ENCODE results near the gene NPHS1. TPM values are rescaled to one million over a fixed set of nuclear protein-coding genes. Genes with fewer than 3 reads are reported as not detected.

NPHS1 gene
- total RNA-seq, 1 donor from 2014 or later: 17.5 TPM

DNA sequence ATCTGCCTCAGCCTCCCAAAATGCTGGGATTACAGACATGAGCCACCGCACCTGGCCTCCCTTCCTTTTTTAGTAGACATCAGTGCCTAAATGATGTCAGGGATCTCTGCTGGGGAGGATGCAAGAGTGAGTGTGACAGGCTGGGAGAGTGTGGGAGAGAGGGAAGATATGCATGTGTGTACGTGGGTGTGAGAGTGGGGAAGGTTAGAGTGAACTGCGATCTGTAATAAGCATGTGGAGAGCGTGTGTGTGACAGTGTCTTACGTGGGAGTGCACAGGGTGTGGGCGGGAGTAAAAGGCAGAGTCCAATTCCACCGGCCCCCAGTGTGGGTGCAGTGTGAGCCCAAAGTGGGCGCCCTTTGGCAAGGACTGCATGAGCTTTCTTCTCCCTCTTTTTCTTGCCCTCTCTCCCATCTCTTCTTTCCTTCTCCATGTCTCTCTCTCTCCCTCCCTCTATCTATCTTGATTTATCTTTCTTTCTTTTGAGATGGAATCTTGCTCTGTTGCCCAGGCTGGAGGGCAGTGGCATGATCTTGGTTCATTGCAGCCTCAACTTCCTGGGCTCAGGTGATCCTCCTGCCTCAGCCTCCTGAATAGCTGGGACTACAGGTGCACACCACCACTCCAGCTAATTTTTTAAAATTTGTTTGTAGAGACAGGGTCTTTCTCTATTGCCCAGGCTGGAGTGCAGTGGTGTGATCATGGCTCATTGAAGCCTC lies 893 bp upstream of the NPHS1 start:
- Mint-ChIP-seq H3K36me3 (ENCODE audit: insufficient read depth) (peaks cover 2% of the 10 kb centered on the region), H3K4me1 (ENCODE audit: low read depth) (peaks cover 37% of the 10 kb centered on the region), H3K27ac (no peak overlapping the region), H3K9me3 (ENCODE audit: low read depth) (no peaks in the 10 kb centered on the region), H3K4me3 (ENCODE audit: low read depth) (no peak overlapping the region), H3K27me3 (peaks cover 23% of the 10 kb centered on the region)
- no peak for DNase-seq (ENCODE audit: low spot score, unreplicated experiment)
- TF ChIP-seq, protein P1, sequence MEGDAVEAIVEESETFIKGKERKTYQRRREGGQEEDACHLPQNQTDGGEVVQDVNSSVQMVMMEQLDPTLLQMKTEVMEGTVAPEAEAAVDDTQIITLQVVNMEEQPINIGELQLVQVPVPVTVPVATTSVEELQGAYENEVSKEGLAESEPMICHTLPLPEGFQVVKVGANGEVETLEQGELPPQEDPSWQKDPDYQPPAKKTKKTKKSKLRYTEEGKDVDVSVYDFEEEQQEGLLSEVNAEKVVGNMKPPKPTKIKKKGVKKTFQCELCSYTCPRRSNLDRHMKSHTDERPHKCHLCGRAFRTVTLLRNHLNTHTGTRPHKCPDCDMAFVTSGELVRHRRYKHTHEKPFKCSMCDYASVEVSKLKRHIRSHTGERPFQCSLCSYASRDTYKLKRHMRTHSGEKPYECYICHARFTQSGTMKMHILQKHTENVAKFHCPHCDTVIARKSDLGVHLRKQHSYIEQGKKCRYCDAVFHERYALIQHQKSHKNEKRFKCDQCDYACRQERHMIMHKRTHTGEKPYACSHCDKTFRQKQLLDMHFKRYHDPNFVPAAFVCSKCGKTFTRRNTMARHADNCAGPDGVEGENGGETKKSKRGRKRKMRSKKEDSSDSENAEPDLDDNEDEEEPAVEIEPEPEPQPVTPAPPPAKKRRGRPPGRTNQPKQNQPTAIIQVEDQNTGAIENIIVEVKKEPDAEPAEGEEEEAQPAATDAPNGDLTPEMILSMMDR (IDR thresholded peaks at IDR 0.05; ENCODE audit: unreplicated experiment): no peak

DNA sequence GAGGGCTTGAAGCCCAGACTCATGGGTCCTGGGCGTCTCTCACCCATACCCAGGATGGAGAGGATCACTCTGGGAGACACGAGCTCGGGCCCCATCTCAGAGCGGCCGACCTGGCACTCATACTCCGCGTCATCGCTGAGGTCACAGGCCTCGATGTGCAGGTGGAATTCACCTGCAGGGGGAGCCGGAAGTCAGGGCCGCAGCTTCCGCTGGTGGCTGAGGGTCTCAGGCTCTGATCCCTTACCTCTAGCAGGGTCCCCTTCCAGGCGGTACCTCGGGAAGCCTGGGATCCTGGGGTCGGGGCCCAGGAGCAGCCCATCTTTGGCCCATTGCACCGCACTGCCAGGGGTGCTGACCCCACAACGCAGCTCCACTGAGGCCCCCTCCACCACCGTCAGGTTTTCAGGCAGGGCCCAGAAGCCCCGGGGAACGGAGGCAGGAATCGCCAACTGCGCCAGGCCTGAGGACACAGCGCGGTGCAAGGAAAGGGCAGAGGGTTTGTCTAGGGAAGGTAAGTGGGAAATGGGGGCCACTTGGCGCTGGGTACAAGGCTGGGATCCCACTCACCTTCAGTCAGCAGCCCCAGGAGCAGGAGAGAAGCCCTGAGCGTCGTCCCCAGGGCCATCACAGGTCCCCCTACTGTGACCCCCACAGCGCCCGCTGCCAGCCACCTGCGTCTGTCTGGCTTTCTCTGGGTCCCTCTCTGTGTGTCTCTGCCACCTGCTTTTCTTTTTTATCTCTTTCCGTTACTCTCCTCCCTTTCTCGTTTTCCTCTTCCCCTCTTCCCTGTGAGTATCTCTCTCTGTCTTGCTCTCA lies 883 bp downstream of the NPHS1 start:
- Mint-ChIP-seq H3K27me3 (peaks cover 24% of the 10 kb centered on the region), H3K9me3 (ENCODE audit: low read depth) (no peaks in the 10 kb centered on the region), H3K4me3 (ENCODE audit: low read depth) (peak overlapping the region; percentile 33), H3K36me3 (ENCODE audit: insufficient read depth) (no peaks in the 10 kb centered on the region), H3K27ac (peak overlapping the region; percentile 47), H3K4me1 (ENCODE audit: low read depth) (peaks cover 32% of the 10 kb centered on the region)
- DNase-seq (ENCODE audit: low spot score, unreplicated experiment): no peak
- TF ChIP-seq, protein P1 (IDR thresholded peaks at IDR 0.05; ENCODE audit: unreplicated experiment): peak; percentile 62

DNA sequence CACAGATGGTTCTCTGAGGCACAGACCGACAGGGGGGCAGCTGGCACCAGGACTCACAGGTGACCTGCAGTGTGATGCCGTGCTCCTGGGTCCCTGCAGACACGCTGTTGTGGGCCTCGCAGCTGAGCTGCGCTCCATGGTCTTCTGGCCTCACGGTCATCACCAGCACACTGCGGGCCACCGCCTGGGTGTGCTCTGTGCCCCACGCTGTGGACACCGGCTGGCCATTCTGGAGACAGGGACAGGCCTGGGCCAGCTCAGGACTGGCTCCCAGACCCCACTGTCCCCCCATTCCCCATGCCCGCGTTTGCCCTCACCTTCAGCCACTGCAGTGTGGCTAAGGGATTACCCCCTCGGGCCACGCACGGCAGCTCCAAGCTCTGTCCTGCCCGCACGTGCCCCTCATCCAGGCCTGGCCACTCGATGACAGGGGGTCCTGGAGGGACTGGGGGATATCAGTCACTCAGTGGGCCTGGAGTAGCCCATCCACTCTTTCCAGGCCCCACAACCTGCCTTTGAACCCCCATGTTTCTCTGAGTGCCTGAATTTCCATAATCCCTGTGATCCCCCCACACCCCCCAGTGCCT lies 3.3 kb downstream of the NPHS1 start:
- TF ChIP-seq, protein P1 (IDR thresholded peaks at IDR 0.05; ENCODE audit: unreplicated experiment): no peak
- H3K27me3 Mint-ChIP-seq: peaks cover 40% of the 10 kb centered on the region
- no peaks in the 10 kb centered on the region for H3K36me3 Mint-ChIP-seq (ENCODE audit: insufficient read depth)
- no peak for DNase-seq (ENCODE audit: low spot score, unreplicated experiment)
- peaks cover 32% of the 10 kb centered on the region for H3K4me1 Mint-ChIP-seq (ENCODE audit: low read depth)
- H3K27ac Mint-ChIP-seq: no peak overlapping the region
- H3K4me3 Mint-ChIP-seq (ENCODE audit: low read depth): no peak overlapping the region
- no peaks in the 10 kb centered on the region for H3K9me3 Mint-ChIP-seq (ENCODE audit: low read depth)

DNA sequence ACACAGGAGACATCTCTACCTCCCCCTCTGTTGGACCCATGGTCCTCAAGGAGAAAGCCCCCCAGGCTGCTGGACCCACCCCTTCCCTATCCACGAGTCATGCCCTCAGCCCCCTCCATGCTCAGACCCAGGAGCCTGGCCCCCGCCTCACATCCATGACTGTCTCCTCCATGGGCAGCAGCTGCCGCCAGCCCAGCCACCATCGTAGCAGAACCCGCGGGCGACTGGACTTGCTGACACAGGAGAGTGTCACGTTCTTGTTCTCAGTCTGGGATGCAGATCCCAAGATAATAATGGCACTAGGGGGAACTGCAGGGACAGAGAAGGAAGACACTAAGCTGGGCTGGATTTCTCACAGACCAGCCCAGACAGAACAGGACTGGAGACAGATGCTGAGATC lies 3.8 kb downstream of the NPHS1 start:
- Mint-ChIP-seq H3K9me3 (ENCODE audit: low read depth) (no peaks in the 10 kb centered on the region), H3K27me3 (peaks cover 45% of the 10 kb centered on the region), H3K4me1 (ENCODE audit: low read depth) (peaks cover 32% of the 10 kb centered on the region), H3K36me3 (ENCODE audit: insufficient read depth) (no peaks in the 10 kb centered on the region), H3K27ac (no peak overlapping the region), H3K4me3 (ENCODE audit: low read depth) (no peak overlapping the region)
- no peak for DNase-seq (ENCODE audit: low spot score, unreplicated experiment)
- TF ChIP-seq, protein P1 (IDR thresholded peaks at IDR 0.05; ENCODE audit: unreplicated experiment): no peak

DNA sequence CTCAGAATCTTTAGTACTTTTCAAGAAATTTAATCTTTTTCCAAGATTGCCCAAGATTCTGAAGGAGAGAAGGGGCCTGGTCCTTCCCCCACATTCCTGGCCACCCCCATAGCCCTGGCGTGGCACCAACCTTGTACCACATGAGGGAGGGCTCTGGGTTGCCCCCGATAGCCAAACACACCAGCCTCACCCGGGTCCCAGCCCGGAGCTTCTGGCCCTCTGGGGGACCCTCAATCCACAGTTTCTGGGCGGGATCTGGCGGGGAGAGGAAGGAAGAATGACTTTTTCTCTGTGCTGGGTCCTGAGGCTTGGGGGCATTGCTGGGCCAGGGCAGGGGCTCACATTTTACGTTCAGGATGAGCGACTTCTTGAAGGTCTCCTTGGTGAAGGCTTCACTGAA lies 4.4 kb downstream of the NPHS1 start:
- Mint-ChIP-seq H3K36me3 (ENCODE audit: insufficient read depth) (no peaks in the 10 kb centered on the region), H3K9me3 (ENCODE audit: low read depth) (no peaks in the 10 kb centered on the region), H3K4me3 (ENCODE audit: low read depth) (no peak overlapping the region), H3K27ac (no peak overlapping the region), H3K4me1 (ENCODE audit: low read depth) (peaks cover 29% of the 10 kb centered on the region), H3K27me3 (peaks cover 51% of the 10 kb centered on the region)
- DNase-seq (ENCODE audit: low spot score, unreplicated experiment): no peak
- TF ChIP-seq, protein P1 (IDR thresholded peaks at IDR 0.05; ENCODE audit: unreplicated experiment): no peak
